ENCODE data around the gene S100PBP. TPM values are rescaled to one million over a fixed set of nuclear protein-coding genes. Genes with fewer than 3 reads are reported as not detected.
"Not testable (repeated sequence)": the region's sequence is repeated elsewhere in the genome, so short reads cannot be mapped to it uniquely, and the experiment has no call there.

The S100PBP gene
- total RNA-seq, 1 donor from 2014 or later, result 82.0 TPM

DNA sequence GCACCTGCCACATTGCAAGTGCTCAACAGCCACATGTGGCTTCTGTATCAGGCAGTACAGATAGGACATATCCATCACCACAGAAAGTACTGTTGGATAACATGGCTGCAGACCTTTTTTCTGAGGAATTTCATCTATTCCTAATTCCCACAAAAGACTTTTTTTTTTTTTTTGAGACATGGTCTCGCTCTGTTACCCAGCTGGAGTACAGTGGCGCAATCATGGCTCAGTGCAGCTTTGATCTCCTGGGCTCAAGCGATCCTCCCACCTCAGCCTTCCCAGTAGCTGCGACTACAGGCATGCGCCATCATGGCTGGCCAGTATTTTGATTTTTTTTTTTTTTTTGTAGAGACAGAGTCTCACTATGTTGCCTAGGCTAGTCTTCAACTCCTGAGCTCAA lies 33.6 kb upstream of the S100PBP start:
- intact Hi-C loops (cut with micrococcal nuclease), result no loop called here

DNA sequence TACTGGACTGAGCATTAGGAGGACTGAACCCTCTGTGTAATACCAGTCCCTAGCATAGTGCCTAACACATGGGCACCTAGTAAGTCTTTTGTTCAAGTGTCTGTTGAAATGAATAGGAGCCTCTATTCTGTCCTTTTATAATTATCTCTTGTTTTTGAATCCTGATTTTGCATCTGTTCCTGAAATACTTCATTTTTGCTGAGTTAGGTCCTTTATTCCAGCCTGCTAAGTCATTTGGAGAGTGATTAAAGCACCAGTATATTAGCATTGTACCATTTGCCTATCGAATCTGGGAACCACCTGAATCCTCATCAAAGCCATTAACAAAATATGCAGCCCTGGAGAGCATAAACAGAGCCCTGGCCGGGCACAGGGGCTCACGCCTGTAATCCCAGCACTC lies 32.6 kb upstream of the S100PBP start:
- intact Hi-C loops (cut with micrococcal nuclease), result no loop called here

DNA sequence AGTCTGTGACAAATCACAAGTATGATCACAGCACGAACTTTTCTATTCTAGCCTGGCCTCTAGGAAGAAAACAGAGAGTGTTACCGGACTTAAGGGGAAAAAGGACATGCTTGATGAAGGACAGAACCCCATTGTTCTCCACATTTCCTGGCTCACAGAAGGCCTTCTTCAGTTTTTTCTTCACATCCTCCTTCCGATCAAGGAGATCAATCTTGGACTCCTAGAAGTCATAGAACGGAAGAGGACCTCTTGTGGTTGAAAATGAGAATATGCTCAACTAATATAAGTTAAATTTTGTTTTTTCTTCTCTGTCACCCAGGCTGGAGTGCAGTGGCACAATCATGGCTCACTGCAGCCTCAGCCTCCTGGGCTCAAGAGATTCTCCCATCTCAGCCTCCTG lies 30.6 kb upstream of the S100PBP start:
- intact Hi-C loops (cut with micrococcal nuclease), result no loop called here

DNA sequence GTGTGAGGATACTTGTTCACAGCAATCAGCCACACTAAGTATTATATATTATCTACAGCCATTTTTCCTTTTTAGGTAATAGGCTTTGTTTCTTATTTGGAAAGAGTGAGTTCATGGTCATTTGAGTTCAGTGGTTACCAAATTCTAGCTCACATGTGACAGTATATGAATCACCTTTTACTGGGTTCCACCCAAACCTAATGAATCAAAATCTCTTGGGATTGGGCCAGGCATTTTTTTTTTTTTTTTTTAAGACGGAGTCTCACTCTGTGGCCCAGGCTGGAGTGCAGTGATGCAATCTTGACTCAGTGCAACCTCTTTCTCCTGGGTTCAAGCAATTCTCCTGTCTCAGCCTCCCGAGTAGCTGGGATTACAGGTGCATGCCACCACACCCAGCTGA lies 28.1 kb upstream of the S100PBP start:
- intact Hi-C loops (cut with micrococcal nuclease), result not testable (repeated sequence)

DNA sequence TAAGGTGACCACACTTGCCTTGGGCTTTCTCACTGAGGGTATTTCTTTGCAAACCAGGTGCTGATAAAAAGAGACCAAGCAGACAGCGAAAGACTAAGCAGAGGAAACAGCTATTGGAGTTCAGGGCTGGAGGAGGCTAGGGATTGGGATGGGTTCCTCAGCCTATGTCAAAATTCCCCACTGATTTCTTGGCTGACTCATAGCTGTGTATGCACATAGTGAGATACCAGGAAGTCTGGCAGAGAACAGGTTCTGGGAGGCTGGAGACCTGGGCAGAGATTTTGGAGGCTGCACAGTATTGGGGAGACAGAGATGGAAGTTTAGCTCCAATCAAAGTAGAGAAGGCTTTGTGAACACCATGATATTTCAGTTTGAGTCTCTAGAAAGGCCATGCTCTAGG lies 25.6 kb upstream of the S100PBP start:
- intact Hi-C loops (cut with micrococcal nuclease), result no loop called here

DNA sequence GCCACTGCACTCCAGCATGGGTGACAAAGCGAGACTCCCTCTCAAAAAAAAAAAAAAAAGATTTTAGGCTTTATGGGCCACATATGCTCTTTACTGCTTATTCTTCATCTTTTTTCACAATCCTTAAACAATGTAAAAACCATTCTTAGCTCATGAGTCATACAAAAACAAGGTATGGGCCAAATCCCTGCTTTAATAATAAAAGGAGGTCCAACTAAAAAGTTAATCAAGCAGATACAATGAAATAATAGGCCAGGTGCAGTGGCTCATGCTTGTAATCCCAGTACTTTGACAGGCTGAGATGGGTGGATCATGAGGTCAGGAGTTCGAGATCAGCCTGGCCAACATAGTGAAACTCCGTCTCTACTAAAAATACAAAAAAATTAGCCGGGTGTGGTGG lies 21.7 kb upstream of the S100PBP start:
- intact Hi-C loops (cut with micrococcal nuclease), result loop anchor here (5.0 kb wide), 3 partner anchors 187 to 552 kb away; no protein-coding TSS in a partner anchor

DNA sequence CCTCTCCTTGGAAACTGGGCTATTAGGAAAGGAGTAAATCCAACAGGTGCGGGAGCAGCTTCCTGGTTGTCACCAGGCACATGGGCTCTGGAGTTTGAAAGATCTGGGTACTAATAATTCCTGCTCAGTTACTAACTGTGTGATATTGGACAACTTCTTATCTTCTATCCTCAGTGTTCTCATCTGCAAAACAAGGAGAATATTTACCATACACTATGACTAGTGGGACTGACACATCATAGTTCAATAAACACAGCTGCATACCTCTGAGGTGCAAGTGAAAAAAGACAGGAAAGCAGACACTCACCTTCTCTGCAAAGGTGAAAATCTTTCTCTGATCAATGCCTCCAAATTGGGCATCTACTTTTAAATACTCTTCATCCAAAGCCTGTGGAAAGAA lies 20.0 kb upstream of the S100PBP start:
- intact Hi-C loops (cut with micrococcal nuclease), result loop anchor here (5.0 kb wide), 3 partner anchors 185 to 550 kb away; no protein-coding TSS in a partner anchor

DNA sequence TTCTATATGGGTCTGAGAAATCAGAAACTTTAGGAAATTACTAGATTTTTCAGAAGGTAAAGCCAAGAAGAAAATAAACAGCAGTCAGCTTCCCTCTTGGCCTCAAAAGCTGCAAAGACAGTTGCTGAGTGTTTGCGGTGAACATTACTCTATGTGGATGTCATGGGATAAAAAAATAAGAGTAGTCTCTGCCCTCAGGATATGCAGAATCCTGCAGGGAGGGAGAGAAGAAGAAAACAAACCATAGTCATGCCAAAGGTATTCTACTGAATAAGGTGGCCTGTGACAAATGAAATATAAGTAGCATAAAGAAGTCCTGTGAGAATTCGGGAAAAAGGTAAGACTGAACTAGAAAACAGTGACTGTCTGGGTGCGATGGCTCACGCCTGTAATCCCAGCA lies 19.3 kb upstream of the S100PBP start:
- intact Hi-C loops (cut with micrococcal nuclease), result loop anchor here (5.0 kb wide), 3 partner anchors 184 to 549 kb away; no protein-coding TSS in a partner anchor

DNA sequence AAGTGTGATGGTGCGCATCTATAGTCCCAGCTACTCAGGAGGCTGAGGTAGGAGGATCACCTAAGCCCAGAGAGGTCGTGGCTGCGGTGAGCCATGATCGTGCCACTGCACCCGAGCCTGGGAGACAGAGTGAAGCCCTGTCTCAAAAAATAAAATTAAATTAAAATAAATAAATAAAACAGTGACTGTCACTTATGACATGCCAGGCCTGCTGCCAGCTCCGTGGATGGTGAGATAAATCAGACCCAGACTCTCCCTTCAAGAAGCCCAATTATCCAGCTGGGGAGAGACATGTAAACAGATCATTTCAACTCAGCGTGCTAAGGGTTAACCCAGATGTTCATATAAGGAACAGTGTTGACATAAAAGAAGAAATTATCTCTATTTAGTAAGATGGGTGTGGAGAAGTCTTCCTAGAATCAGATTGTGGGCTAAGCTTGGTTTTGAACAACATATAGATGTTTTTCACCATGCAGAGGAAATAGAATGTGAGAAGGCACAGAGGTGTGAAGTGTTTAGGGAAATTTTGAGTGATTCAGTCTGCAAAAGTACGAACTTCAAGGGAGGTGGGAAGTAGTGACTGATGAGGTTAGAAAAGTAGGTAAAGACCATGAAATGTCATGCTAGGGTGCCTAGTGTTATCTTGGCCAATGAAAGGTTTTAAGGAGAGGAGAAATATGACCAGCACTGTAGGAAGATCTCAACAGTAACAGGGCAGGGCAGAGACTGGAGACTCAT lies 18.6 kb upstream of the S100PBP start:
- intact Hi-C loops (cut with micrococcal nuclease), result loop anchor here (1.0 to 5.0 kb wide), 7 partner anchors 26 to 548 kb away; partner anchors contain the start of genes AK2 and ZBTB8OS

DNA sequence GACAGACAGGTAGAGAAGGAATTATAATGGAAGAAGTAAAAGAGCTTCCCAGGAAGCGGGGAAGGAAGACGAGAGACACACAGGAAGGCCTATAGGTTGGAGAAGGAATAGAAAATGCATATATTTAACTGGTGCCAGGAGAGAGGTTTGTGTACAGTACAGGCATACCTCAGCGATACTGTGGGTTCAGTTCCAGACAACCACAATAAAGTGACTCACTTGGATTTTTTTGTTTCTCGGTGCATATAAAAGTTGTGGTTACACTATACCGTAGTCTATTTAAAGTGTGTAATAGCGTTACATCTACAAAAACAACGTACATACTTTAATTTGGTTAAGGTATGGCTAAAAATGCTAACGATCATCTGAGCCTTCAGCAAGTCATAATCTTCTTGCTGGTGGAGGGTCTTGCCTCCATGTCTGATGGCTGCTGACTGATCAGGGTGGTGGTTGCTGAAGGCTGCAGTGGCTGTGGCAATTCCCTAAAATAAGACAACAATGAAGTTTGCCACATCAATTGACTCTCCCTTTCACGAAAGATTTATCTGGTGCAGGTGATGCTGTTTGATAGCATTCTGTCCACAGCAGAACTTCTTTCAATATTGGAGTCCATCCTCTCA lies 16.2 kb upstream of the S100PBP start:
- intact Hi-C loops (cut with micrococcal nuclease), result loop anchor here (1.0 kb wide), 1 partner anchor 16 kb away; the partner anchor contains the start of genes S100PBP and YARS1

DNA sequence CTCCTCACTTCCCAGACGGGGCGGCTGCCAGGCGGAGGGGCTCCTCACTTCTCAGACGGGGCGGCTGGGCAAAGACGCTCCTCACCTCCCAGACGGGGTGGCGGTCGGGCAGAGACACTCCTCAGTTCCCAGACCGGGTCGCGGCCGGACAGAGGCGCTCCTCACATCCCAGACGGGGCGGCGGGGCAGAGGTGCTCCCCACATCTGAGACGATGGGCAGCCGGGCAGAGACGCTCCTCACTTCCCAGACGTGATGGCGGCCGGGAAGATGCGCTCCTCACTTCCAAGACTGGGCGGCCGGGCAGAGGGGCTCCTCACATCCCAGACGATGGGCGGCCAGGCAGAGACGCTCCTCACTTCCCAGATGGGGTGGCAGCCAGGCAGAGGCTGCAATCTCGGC lies 13.0 kb upstream of the S100PBP start:
- intact Hi-C loops (cut with micrococcal nuclease), result not testable (repeated sequence)

DNA sequence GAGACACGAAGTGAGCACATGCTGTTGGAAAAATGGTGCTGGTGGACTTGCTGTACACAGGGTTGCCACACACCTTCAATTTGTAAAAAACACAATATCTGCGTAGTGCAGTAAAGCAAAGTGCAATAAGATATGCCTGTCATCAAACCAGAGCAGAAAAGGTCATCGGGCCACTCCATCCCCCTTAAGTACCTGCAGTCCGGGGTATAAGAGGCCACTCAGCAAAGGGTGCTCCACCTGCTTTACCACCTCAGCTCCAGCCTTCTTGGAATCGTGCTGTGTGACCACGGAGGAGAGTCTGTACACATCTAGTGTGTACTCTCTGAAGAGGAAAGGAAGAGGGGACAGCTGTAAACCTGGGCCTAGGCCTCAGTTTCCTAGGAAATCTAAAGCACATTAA lies 11.2 kb upstream of the S100PBP start:
- intact Hi-C loops (cut with micrococcal nuclease), result no loop called here

DNA sequence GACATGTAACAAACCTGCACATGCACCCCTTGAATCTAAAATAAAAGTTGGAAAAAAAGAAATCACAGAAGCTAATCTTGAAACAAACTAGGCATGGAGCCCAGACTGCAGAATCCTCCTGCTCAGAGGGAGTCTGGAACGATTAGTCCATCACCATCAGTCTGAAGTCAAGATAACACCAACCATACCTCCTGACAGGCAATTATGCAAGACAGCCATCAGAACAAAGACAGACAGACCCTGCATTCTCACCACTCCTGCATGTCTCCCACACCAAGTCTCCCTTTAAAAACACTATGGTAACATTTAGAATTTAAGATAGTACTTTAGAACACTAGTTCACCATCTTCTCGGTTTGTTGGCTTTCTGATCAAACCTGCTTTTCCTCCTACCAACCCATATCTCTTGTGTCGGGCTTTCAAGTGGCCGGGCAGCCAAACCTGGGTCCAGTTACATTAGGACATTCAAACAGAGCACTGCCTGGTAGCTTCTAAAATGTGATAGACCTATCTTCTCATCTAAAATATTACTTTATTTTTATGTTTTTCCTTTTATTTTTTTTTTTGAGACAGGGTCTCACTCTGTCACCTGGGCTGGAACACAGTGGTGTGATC lies 10.4 kb upstream of the S100PBP start:
- intact Hi-C loops (cut with micrococcal nuclease), result no loop called here

DNA sequence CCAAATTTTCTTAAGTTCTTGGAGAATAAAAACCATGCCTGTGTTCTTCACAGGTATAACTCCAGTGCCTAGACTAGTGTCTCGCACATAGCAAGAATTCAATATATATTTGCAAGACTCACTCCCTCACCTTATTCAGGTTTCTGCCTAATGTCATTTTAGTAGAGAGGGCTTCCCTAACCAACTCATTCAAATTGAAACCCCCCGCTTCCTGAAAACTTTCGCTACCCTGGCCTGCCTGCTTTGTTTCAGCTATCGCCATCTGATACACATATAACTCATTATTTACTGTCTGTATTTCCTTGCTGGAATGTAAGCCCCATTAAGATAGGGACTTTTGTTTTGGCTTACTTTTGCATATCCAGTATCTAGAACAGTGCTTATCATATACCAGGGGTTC lies 8.9 kb upstream of the S100PBP start:
- intact Hi-C loops (cut with micrococcal nuclease), result no loop called here

DNA sequence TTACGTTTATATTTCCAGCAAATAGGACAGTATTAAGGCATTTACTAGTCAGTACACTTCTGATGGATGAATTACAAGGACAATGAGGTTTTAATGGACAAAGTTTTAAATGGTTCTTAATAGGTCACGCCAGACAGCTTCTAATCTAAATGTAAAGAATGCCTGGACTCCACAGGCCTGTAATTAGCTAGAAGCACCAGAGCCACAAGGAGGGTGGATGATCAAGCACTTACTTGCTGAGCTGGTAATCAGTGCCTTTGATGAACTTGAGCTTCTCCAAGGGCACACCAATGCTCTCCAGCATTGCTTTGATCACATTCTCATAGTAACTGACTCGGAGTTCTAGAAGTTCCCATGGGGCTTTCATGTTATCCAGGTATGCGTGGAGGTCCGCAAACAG lies 7.1 kb upstream of the S100PBP start:
- intact Hi-C loops (cut with micrococcal nuclease), result loop anchor here (10.0 kb wide), 1 partner anchor 636 kb away; the partner anchor contains the start of gene TXLNA

DNA sequence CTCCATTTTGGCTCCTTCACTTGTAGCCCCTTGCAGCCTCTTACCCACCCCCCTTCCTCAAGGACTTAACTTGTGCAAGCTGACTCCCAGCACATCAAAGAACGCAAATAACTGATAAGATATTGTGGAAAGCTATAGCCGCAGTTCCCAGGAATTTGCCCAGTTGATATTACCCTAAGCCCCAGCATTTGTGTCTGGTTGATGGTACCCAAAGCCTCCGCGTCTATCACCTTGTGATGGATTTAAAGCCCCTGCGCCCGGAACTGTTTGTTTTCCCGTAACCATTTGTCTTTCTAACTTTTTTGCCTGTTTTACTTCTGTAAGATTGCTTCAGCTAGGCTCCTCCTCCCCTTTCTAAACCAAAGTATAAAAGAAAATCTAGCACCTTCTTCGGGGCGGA lies 6.2 kb upstream of the S100PBP start:
- intact Hi-C loops (cut with micrococcal nuclease), result loop anchor here (10.0 kb wide), 1 partner anchor 636 kb away; the partner anchor contains the start of gene TXLNA

DNA sequence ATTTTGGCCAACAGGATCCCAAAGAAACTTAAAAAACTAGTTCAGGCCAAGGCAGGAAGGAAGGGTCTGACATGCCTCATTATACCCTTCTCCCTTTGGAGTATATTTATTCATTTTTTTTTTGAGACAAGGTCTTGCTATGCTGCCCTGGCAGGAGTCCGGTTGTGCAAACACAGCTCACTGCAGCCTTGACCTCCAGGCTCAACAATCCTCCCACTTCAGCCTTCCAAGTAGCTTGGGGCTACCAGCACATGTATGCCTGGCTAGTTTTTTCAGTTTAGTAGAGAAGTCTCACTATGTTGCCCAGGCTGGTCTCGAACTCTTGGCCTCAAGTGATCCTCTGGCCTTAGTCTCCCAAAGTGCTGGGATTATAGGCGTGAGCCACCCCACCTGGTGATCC lies 5.5 kb upstream of the S100PBP start:
- intact Hi-C loops (cut with micrococcal nuclease), result loop anchor here (10.0 kb wide), 1 partner anchor 637 kb away; the partner anchor contains the start of gene TXLNA

DNA sequence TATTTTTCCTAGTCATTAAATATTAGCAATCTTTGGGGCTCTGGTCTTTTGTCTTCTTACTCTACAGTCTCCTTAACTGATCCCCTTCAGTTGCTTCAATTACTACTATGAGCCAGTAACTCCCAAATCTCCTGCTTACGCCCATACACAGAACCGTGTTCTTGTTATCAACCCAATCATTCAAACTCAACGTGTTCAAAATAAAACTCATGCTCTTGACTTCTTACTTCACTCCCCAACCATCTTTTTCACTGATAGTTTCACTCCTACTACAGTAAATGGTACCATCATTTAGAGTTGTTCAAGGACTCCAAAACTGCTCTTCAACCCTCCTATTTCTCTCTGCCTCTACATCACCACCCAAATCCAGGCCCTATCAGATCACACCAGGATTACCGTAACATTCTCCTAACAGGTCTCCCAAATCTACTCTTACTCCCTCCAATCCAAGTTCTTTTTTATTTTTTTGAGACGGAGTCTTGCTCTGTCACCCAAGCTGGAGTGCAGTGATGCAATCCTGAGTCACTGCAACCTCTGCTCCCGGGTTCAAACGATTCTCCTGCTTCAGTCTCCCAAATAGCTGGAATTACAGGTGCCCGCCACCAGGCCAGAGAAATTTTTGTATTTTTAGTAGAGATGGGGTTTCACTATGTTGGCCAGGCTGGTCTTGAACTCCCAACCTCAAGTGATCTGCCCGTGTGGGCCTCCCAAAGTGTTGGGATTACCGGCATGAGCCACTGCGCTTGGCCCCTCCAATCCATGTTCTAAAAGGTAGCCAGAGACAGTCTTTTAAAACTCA lies 3.3 kb upstream of the S100PBP start:
- intact Hi-C loops (cut with micrococcal nuclease), result loop anchor here (10.0 kb wide), 1 partner anchor 639 kb away; the partner anchor contains the start of gene TXLNA

DNA sequence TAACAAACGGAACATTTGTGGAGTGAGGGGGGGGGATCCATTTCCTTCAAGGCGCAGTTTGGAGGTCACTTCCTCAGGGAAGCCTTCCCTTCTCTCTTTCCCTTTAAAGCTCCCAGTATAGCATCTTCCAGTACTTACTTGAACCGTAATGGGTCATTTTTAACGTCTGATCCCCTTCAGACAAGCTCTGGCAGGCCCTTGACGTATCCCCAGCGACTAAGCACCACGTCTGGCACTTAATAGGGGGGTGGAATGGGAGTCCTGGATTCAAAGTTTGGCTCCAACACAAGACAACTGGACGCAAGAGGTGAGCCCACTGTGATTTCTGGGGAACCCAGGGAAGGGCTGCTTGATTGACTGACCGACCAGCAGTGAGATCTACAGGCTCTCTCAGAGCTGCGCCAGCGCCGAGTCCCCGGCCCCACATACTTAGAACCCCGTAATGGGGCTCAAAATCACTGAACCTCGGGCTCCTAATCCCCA lies 736 bp upstream of the S100PBP start:
- intact Hi-C loops (cut with micrococcal nuclease), result loop anchor here (1.0 to 10.0 kb wide), 14 partner anchors 15 to 1519 kb away; partner anchors contain the start of genes AK2, BSDC1, RNF19B and SNRNP40
